Measurements from ENCODE around the gene SUSD5.
"Not testable (repeated sequence)": the region's sequence is repeated elsewhere in the genome, so short reads cannot be mapped to it uniquely, and the experiment has no call there.

SUSD5 gene

GRCh38 chr3:33144433-33144832, 74.2 kb downstream of the SUSD5 start:
- no peaks in the 10 kb centered on the region for H4K20me1 ChIP-seq (ENCODE audit: insufficient read depth)
- no peak overlapping the region for H2AFZ ChIP-seq (ENCODE audit: low read depth)
- H3K4me3 ChIP-seq (IDR thresholded peaks at IDR 0.05; ENCODE audit: insufficient read depth, low read depth, low read length): no peak overlapping the region
- H3K9ac ChIP-seq: no peak overlapping the region
- no peak overlapping the region for H3K4me2 ChIP-seq
- no peak overlapping the region for H3K27ac ChIP-seq
- no peaks in the 10 kb centered on the region for H3K27me3 ChIP-seq (ENCODE audit: insufficient read depth, low read depth)
- TF ChIP-seq CTCF (conservative IDR thresholded peaks at IDR 0.05; ENCODE audit: low read depth, low read length): peak; percentile 41
- H3K79me2 ChIP-seq (ENCODE audit: insufficient read depth, low read depth): no peaks in the 10 kb centered on the region
- no peaks in the 10 kb centered on the region for H3K36me3 ChIP-seq (ENCODE audit: insufficient read depth)
- H3K4me1 ChIP-seq (ENCODE audit: low read depth, poor library complexity, severe bottlenecking): no peaks in the 10 kb centered on the region

GRCh38 chr3:33141006-33141405, 77.6 kb downstream of the SUSD5 start:
- no peak for TF ChIP-seq CTCF (conservative IDR thresholded peaks at IDR 0.05; ENCODE audit: low read depth, low read length)
- no peak overlapping the region for H3K27ac ChIP-seq

GRCh38 chr3:33139996-33140395, 78.6 kb downstream of the SUSD5 start:
- H3K27ac ChIP-seq: no peak overlapping the region
- TF ChIP-seq CTCF (conservative IDR thresholded peaks at IDR 0.05; ENCODE audit: low read depth, low read length): no peak
- H3K4me2 ChIP-seq: no peak overlapping the region
- H2AFZ ChIP-seq (ENCODE audit: low read depth): no peak overlapping the region
- no peak overlapping the region for H3K9ac ChIP-seq
- H3K27me3 ChIP-seq (ENCODE audit: insufficient read depth, low read depth): no peaks in the 10 kb centered on the region
- no peaks in the 10 kb centered on the region for H3K79me2 ChIP-seq (ENCODE audit: insufficient read depth, low read depth)
- H3K36me3 ChIP-seq (ENCODE audit: insufficient read depth): no peaks in the 10 kb centered on the region
- H3K4me1 ChIP-seq (ENCODE audit: low read depth, poor library complexity, severe bottlenecking): no peaks in the 10 kb centered on the region
- H4K20me1 ChIP-seq (ENCODE audit: insufficient read depth): no peaks in the 10 kb centered on the region
- H3K4me3 ChIP-seq (IDR thresholded peaks at IDR 0.05; ENCODE audit: insufficient read depth, low read depth, low read length): no peak overlapping the region

More at GRCh38 chr3:33141006-33141405, 77.6 kb downstream of the SUSD5 start:
- Histone ChIP-seq H3K4me2 (no peak overlapping the region), H3K27me3 (ENCODE audit: insufficient read depth, low read depth) (no peaks in the 10 kb centered on the region), H3K36me3 (ENCODE audit: insufficient read depth) (no peaks in the 10 kb centered on the region), H2AFZ (ENCODE audit: low read depth) (no peak overlapping the region), H3K9ac (no peak overlapping the region), H3K4me1 (ENCODE audit: low read depth, poor library complexity, severe bottlenecking) (no peaks in the 10 kb centered on the region), H3K79me2 (ENCODE audit: insufficient read depth, low read depth) (no peaks in the 10 kb centered on the region), H4K20me1 (ENCODE audit: insufficient read depth) (no peaks in the 10 kb centered on the region), H3K4me3 (IDR thresholded peaks at IDR 0.05; ENCODE audit: insufficient read depth, low read depth, low read length) (no peak overlapping the region)

- H3K4me3 ChIP-seq (IDR thresholded peaks at IDR 0.05; ENCODE audit: insufficient read depth, low read depth, low read length); H3K4me2 ChIP-seq: not testable (repeated sequence)
These were observed 79.5 kb downstream of the SUSD5 start for GRCh38 chr3:33139006-33139623.

GRCh38 chr3:33137691-33138090, 80.9 kb downstream of the SUSD5 start:
- Histone ChIP-seq H2AFZ (ENCODE audit: low read depth) (no peak overlapping the region), H3K9ac (no peak overlapping the region), H3K27me3 (ENCODE audit: insufficient read depth, low read depth) (no peaks in the 10 kb centered on the region), H3K27ac (no peak overlapping the region), H4K20me1 (ENCODE audit: insufficient read depth) (no peaks in the 10 kb centered on the region), H3K79me2 (ENCODE audit: insufficient read depth, low read depth) (no peaks in the 10 kb centered on the region), H3K4me2 (no peak overlapping the region), H3K4me1 (ENCODE audit: low read depth, poor library complexity, severe bottlenecking) (no peaks in the 10 kb centered on the region), H3K36me3 (ENCODE audit: insufficient read depth) (no peaks in the 10 kb centered on the region), H3K4me3 (IDR thresholded peaks at IDR 0.05; ENCODE audit: insufficient read depth, low read depth, low read length) (no peak overlapping the region)
- TF ChIP-seq CTCF (conservative IDR thresholded peaks at IDR 0.05; ENCODE audit: low read depth, low read length): no peak

More at GRCh38 chr3:33139006-33139623, 79.5 kb downstream of the SUSD5 start:
- not testable (repeated sequence) for H2AFZ ChIP-seq (ENCODE audit: low read depth); H3K9ac ChIP-seq; H3K27ac ChIP-seq; H4K20me1 ChIP-seq (ENCODE audit: insufficient read depth); H3K36me3 ChIP-seq (ENCODE audit: insufficient read depth); H3K79me2 ChIP-seq (ENCODE audit: insufficient read depth, low read depth); H3K27me3 ChIP-seq (ENCODE audit: insufficient read depth, low read depth); H3K4me1 ChIP-seq (ENCODE audit: low read depth, poor library complexity, severe bottlenecking)
